Regular cardiac myocyte (primary cell): ENCODE results near the gene ZCCHC8. TPM values are rescaled to one million over a fixed set of nuclear protein-coding genes. Genes with fewer than 3 reads are reported as not detected.

Source experiments
- total RNA-seq: library from RNA; depleted of rRNA; stranded (reverse); fragments of >200 nt; gene quantifications from 2 replicates; pipeline ENCODE4 v1.2.3, GENCODE V29; 2014

ZCCHC8 gene
- total RNA-seq, result 12.3 and 12.7 TPM in 2 replicates

DNA sequence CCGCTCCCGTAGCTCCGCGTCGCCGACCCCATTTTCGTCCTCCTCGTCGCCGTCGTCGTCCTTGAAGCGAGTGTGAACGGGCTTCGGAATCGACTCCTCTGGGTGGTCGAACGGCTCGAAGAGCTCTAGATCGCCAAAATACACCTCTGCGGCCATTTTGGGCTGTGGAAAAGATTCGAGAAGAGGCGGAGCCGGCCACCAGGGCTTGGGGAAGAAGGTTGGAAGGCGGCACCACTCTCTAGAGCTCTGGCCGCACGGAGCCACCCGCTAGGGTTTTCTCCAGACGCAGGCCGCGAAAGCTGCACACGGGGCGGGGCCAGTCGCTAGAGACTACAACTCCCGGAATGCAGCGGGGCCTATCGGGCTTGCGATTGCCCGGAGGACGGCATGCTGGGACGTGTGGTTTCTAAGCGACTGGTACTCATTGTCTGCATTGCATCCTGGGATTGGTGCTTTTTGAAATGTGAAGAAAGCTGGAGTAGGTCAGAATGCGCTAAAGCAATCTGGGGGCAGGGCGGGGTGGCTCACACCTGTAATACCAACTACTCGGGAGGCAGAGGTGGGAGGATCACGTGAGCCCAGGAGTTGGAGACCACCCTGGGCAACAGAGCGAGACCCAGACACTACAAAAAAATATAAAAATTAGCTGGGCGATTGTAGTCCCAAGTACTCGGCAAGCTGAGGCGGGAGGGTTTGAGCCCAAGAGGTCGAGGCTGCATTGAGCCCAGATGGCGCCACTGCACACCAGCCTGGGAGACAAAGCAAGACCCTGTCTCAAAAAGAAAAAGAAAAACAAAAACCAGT is at the start of gene ZCCHC8:
TSS of gene ZCCHC8 (minus strand) at position 248 of the 804 bp plus-strand sequence. CDS start at position 156, 92 bp downstream.

DNA sequence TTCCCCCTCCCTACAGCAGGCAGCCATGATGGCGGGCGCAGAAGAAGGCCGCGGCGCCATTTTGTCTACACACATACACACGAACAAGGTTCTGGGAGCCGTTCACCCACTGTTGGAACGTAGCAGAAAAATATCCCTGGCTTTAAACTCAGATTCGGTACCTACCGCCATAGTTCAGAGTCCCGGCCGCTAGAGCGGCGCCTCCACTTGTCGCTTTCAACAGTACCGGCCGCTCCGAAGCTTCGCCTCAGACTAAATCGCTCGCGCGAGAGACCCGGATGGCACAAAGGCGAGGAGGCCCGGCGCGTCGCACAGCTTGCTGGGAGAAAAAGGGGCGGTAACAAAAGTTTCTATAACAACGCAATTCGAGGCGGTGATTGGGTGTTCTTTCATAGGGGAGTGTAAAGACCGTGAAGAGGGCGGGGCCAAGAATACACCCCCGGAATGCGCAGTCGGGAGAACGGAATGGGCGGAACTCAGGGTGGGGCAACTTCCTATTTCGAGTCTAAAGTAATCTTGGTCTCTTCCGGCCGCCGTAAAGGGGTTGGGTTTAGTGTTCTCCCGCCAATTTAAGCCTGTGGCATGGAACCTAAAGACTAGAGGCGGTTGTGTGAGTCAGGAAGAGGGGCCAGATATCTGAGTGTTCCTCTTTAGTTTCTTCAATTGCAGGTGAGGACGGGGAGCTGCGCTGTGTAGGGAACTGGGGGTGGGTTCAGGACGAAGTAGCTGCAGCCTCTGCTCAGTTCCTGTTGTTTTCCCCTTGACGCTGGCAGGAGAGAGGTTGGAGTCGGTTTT is 26.1 kb upstream of the ZCCHC8 start, which contains the start of the genes KNTC1 and RSRC2:
TSS of gene KNTC1 (plus strand) at position 567 of the 795 bp plus-strand sequence. CDS start 2,815 bp downstream, outside the sequence.
TSS of gene RSRC2 (minus strand) at position 254 of the 795 bp plus-strand sequence. CDS start at position 171, 83 bp downstream.

DNA sequence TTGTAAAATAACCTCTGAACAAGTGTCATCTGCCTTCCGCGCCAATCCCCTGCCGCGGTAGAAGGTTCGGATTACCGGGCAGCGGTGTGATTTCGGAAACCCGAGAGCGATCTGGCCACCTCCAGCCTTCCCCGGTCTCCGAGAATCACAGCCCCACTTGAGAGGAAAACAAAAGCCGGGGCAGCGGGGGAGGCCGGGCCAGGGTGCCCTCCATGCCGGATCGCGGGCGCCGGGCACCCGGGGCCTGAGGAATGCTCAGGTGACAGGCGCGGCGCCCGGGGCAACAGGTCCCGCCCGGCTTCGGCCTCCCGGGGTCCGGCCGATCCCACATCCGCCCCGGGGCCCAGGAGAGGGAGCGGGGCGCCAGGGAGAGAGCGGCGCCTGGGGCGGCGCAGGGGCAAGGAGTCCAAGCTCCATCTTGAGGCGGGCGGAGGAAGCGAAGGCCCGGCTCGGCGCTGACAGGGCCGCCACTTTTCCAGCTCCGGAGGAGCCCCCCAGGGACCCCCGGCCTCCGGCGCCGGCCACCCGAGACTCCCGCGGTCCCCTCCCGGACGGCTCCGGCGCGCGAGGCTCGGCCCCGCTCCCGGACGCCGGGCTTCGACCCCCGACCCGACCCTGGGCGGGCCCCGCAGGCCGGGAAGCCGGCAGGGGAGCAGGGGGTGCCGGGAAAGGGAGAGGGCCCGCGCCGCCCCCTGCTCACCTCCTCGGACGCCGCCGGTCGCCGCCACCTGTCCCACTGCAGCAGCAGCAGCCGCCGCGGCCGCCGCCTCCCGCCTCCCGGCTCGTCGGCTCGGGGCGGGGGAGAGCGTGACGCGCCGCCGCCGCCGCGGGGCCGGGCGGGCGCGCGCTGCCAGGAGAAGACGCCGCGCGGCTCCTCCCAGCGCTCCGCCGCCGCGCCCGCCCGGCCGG is 78.7 kb downstream of the ZCCHC8 start, which contains the start of gene CLIP1:
TSS of gene CLIP1 (minus strand) at position 849 of the 909 bp plus-strand sequence. CDS start 42,217 bp downstream, outside the sequence.

Other genes with a start within 250 kb of the ZCCHC8 start
- gene VPS33A, start 234.4 kb downstream of the ZCCHC8 start, total RNA-seq, result 18.0 and 22.6 TPM in 2 replicates
- gene CLIP1, start 78.3 kb downstream of the ZCCHC8 start, total RNA-seq, result 50.0 and 65.1 TPM in 2 replicates
- gene RSRC2, start 26.0 kb upstream of the ZCCHC8 start, total RNA-seq, result 35.0 and 40.3 TPM in 2 replicates
- gene KNTC1, start 26.3 kb upstream of the ZCCHC8 start, total RNA-seq, result 14.4 and 37.8 TPM in 2 replicates
- not detected in 2 replicates for gene HCAR2, start 202.4 kb upstream of the ZCCHC8 start, total RNA-seq
- not detected in 2 replicates for gene HCAR3, start 215.9 kb upstream of the ZCCHC8 start, total RNA-seq
- gene HCAR1, start 229.9 kb upstream of the ZCCHC8 start, total RNA-seq, result 0.19 and 0.56 TPM in 2 replicates